Colonic mucosa (tissue), 4 donors: Measurements from ENCODE around the gene CNR2. TPM values are rescaled to one million over a fixed set of nuclear protein-coding genes. Genes with fewer than 3 reads are reported as not detected.
A peak's percentile ranks its signal among the peaks of the same experiment; 100 is the strongest.
"Not testable (repeated sequence)": the region's sequence is repeated elsewhere in the genome, so short reads cannot be mapped to it uniquely, and the experiment has no call there.

Source experiments
- DNase-seq: peaks from one replicate; pipeline ENCODE4 v3.0.0-alpha.2; 2020
- H3K27ac ChIP-seq: fragments of 200-600 bp; one replicate; pipeline ENCODE4 v1.8.0; 2021
- H3K27me3 ChIP-seq: fragments of 200-600 bp; one replicate; pipeline ENCODE4 v1.8.0; 2021
- H3K36me3 ChIP-seq: fragments of 200-600 bp; one replicate; pipeline ENCODE4 v1.8.0; 2021
- H3K4me1 ChIP-seq: fragments of 200-600 bp; one replicate; pipeline ENCODE4 v1.8.0; 2021; ENCODE audit warnings: mild to moderate bottlenecking
- H3K4me3 ChIP-seq: fragments of 200-600 bp; one replicate; pipeline ENCODE4 v1.8.0; 2021
- H3K9ac ChIP-seq, 2 donors: one replicate each; pipeline ENCODE4 v1.7.0; 2013; ENCODE audit warnings: control low read depth in 2 of 2, low read depth in 2 of 2, low read length in 2 of 2
- H3K9me3 ChIP-seq: fragments of 200-600 bp; one replicate; pipeline ENCODE4 v1.8.0; 2021
- intact Hi-C: fragments of 100-400 bp; cut with DNase I; formaldehyde crosslinking; loops from one replicate; pipeline ENCODE4 v1.14.1; 2022
- total RNA-seq, 2 donors: library from RNA; stranded (reverse); fragmentation: NEBNext Ultra II Directional in 1 of 2; extraction: Animal tissue kit (Norgen Biotek cat#: 25700) in 1 of 2; gene quantifications; one replicate each; pipeline ENCODE4 v1.2.1, GENCODE V29; 2021
- TF ChIP-seq, protein P1 (sequence below): fragments of 200-600 bp; IDR thresholded peaks from one replicate; pipeline ENCODE4 v1.8.0; 2022; ENCODE audit warnings: antibody characterized with exemption, mild to moderate bottlenecking
- donor health status: healthy.
- donor health status: DM: no; HTN: no; CAD: no.
- donor health status: DM: no; HTN: no; CAD: no.

CNR2 gene
- total RNA-seq, 2 donors from 2014 or later = 0.12 to 0.13 TPM

DNA sequence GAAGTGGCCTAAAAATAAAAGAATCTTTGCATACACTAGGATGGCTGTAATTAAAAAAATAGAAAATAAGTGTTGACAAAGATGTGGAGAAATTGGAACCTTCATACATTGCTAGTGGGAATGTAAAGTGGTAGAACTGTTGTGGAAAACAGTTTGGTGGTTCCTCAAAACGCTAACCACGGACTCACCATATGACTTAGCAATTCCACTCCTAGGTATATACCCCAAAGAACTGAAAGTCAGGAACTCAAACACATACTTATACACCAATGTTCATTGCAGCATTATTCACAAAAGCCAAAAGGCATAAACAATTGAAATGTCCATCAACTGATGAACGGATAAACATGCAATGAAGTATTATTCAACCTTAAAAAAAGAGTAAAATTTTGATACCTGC lies 77.1 kb downstream of the CNR2 start:
- Histone ChIP-seq H3K27ac (no peak overlapping the region), H3K27me3 (no peaks in the 10 kb centered on the region), H3K36me3 (no peaks in the 10 kb centered on the region), H3K9ac (no peak overlapping the region), H3K4me1 (no peaks in the 10 kb centered on the region), H3K4me3 (no peak overlapping the region), H3K9me3 (no peaks in the 10 kb centered on the region)
- TF ChIP-seq, protein P1, sequence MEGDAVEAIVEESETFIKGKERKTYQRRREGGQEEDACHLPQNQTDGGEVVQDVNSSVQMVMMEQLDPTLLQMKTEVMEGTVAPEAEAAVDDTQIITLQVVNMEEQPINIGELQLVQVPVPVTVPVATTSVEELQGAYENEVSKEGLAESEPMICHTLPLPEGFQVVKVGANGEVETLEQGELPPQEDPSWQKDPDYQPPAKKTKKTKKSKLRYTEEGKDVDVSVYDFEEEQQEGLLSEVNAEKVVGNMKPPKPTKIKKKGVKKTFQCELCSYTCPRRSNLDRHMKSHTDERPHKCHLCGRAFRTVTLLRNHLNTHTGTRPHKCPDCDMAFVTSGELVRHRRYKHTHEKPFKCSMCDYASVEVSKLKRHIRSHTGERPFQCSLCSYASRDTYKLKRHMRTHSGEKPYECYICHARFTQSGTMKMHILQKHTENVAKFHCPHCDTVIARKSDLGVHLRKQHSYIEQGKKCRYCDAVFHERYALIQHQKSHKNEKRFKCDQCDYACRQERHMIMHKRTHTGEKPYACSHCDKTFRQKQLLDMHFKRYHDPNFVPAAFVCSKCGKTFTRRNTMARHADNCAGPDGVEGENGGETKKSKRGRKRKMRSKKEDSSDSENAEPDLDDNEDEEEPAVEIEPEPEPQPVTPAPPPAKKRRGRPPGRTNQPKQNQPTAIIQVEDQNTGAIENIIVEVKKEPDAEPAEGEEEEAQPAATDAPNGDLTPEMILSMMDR = no peak
- intact Hi-C loops = no loop called here
- DNase-seq = no peak

DNA sequence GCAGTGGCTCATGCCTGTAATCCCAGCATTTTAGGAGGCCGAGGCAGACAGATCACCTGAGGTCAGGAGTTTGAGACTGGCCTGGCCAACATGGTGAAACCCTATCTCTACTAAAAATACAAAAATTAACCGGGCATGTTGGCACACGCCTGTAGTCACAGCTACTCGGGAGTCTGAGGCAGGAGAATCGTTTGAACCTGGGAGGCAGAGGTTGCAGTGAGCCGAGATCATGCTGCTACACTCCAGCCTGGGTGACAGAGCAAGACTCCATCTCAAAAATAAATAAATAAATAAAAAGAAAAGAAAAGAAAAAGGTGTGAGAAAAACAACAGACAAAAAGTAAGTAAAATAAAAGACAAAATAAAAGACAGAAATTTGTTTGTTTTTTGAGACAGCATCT lies 79.0 kb downstream of the CNR2 start:
- H3K27ac ChIP-seq, intact Hi-C loops, H3K4me1 ChIP-seq, DNase-seq, H3K36me3 ChIP-seq, H3K9me3 ChIP-seq, H3K4me3 ChIP-seq, H3K27me3 ChIP-seq, H3K9ac ChIP-seq: not testable (repeated sequence)

DNA sequence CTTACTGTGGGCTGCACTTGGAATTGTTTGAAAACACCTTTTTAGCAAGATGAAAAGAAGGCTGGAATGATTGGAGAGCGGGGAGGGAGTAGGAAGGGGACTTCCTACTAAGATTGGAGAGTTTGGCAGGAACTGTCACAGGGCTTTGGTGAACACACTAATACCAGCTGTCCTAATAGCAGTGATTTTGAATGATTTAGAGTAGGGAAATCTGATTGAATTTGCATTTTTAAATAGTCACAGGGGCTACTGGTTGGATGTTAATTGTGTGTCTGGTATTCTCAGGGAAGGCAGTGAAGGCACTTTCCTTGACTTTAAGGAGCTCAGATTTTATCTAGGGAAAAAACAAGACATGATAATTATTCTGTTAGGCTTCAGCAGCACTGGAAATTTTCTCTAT lies 85.4 kb downstream of the CNR2 start:
- Histone ChIP-seq H3K9ac (no peak overlapping the region), H3K27me3 (no peaks in the 10 kb centered on the region), H3K9me3 (no peaks in the 10 kb centered on the region), H3K36me3 (no peaks in the 10 kb centered on the region), H3K27ac (no peak overlapping the region), H3K4me3 (no peak overlapping the region), H3K4me1 (no peaks in the 10 kb centered on the region)
- DNase-seq = no peak
- intact Hi-C loops = no loop called here
- TF ChIP-seq, protein P1 = no peak

DNA sequence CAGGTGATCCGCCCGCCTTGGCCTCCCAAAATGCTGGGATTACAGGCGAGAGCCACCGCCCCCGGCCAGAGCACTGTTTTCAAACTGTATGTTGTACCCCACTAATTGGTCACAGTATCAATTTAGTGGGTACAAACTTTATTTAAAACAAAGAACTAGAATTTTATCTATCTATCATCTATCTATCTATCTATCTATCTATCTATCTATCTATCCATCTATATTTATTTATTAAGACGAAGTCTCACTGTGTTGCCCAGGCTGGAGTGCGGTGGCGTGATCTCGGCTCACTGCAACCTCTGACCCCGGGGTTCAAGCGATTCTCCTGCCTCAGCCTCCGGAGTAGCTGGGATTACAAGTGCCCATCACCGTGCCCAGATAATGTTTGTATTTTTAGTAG lies 86.6 kb downstream of the CNR2 start:
- H3K27me3 ChIP-seq, H3K36me3 ChIP-seq, intact Hi-C loops, H3K4me1 ChIP-seq, H3K4me3 ChIP-seq, H3K9me3 ChIP-seq, H3K9ac ChIP-seq, H3K27ac ChIP-seq, DNase-seq: not testable (repeated sequence)

DNA sequence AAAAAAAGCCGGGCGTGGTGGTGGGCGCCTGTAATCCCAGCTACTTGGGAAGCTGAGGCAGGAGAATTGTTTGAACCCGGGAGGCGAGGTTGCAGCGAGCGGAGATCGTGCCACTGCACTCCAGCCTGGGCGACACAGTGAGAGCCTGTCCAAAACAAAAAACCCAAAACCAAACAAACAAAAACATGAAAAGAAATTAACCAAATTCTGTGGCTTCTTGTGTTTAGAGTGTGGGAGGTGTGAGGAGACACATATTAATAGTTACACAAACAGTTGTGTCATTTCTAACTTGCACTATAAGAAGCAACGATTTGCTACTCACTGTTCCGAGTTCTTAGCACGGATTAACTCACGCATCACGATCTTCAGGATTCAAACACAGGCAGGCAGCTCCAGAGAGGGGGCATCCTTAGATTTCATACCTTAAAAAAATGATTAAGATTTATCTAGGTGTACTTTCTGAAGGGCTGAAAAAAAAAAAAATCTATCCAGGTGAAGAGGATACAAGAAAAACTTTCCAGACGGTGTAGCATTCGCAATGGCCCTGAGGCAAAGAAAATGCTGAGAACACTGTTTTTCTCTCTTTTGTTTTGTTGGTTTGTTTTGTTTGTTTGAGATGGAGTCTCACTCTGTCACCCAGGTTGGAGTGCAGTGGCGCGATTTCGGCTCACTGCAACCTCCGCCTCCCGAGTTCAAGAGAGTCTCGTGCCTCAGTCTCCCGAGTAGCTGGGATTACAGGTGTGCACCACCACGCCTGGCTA lies 87.2 kb downstream of the CNR2 start:
- Histone ChIP-seq H3K9ac (peak overlapping the region; percentile 95 to 100), H3K36me3 (no peaks in the 10 kb centered on the region), H3K9me3 (no peaks in the 10 kb centered on the region), H3K27me3 (no peaks in the 10 kb centered on the region), H3K4me3 (peak overlapping the region; percentile 95), H3K4me1 (no peaks in the 10 kb centered on the region), H3K27ac (peak overlapping the region; percentile 91)
- intact Hi-C loops = no loop called here
- TF ChIP-seq, protein P1 = no peak
- DNase-seq = no peak

DNA sequence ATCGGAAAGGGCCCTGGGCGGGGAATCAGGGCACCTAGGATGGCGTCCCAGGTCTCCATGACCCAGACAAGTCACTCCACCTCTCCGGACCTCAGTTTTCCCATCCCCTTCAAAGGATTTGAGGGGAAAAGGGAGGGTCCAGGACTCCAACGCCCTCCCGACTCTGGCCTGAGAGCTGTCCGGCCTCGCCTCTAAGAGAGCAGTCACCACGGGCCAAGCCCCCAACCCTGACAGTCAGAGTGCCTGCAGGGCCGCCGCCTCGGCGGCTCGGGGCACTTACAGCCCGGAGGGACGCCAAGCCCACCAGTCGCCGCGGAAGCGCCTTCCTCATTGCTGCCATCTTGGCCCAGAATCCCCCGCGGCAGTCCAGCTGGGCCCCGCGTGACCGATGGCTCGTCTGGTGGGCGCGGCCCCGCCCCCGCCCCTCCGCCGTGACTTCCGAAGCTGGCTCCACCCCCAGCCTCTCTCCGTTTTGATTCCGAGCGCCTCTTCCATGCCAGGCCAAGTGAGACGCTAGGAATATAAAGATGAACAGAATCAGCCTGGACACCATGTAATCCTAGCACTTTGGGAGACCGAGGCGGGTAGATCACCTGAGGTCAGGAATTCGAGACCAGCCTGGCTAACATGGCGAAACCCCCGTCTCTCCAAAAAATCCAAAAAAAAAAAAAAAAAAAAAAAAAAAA lies 87.9 kb downstream of the CNR2 start, which contains the start of gene HMGCL:
Gene HMGCL, minus strand, starts transcription at position 354 of the 686 bp plus-strand sequence. Its CDS starts 14 bp downstream, at position 340.
- H3K9ac ChIP-seq = peak within 1 kb of the TSS; percentile 95 to 100
- intact Hi-C loops = no loop called here
- no peaks in the 10 kb centered on the region for H3K4me1 ChIP-seq
- no peaks in the 10 kb centered on the region for H3K27me3 ChIP-seq
- peak within 1 kb of the TSS; percentile 95 for H3K4me3 ChIP-seq
- TF ChIP-seq, protein P1 = no peak
- peak; percentile 94 for DNase-seq
- peak within 1 kb of the TSS; percentile 91 for H3K27ac ChIP-seq
- H3K9me3 ChIP-seq = no peaks in the 10 kb centered on the region
- H3K36me3 ChIP-seq = no peaks in the 10 kb centered on the region
